H9 (cell line): ENCODE data around the gene HDHD2. TPM values are rescaled to one million over a fixed set of nuclear protein-coding genes. Genes with fewer than 3 reads are reported as not detected.

Experiments used
- DNase-seq: peaks from one replicate; pipeline ENCODE4 v3.0.0-alpha.2; 2017
- H2AFZ ChIP-seq: one replicate; pipeline ENCODE4 v1.6.1; 2013; ENCODE audit warnings: mild to moderate bottlenecking, low read length, control low read depth, moderate library complexity
- H2AK5ac ChIP-seq: 2 replicates; pipeline ENCODE4 v1.6.1; 2013; ENCODE audit warnings: low read length, control low read depth, mixed read lengths; ENCODE audit not compliant: insufficient read length
- H2BK120ac ChIP-seq: one replicate; pipeline ENCODE4 v1.6.1; 2013; ENCODE audit warnings: low read depth, mild to moderate bottlenecking, low read length, control low read depth, inconsistent platforms; ENCODE audit not compliant: poor library complexity, severe bottlenecking
- H2BK12ac ChIP-seq: 2 replicates; pipeline ENCODE4 v1.6.1; 2013; ENCODE audit warnings: low read length, control low read depth, mixed read lengths, low read depth; ENCODE audit not compliant: insufficient read length
- H2BK15ac ChIP-seq: 2 replicates; pipeline ENCODE4 v1.6.1; 2013; ENCODE audit warnings: low read depth, low read length, control low read depth
- H2BK20ac ChIP-seq: one replicate; pipeline ENCODE4 v1.6.1; 2013; ENCODE audit warnings: low read depth, mild to moderate bottlenecking, low read length, control low read depth, inconsistent platforms; ENCODE audit not compliant: poor library complexity, severe bottlenecking
- H2BK5ac ChIP-seq: 2 replicates; pipeline ENCODE4 v1.6.1; 2013; ENCODE audit warnings: low read length, control low read depth, mixed read lengths; ENCODE audit not compliant: insufficient read length
- H3K14ac ChIP-seq: 2 replicates; pipeline ENCODE4 v1.6.1; 2013; ENCODE audit warnings: low read length, control low read depth; ENCODE audit not compliant: insufficient read depth
- H3K18ac ChIP-seq: 2 replicates; pipeline ENCODE4 v1.6.1; 2013; ENCODE audit warnings: low read depth, mild to moderate bottlenecking, mixed read lengths, low read length, control low read depth; ENCODE audit not compliant: insufficient read length
- H3K23ac ChIP-seq: 2 replicates; pipeline ENCODE4 v1.6.1; 2013; ENCODE audit warnings: low read length, control low read depth, mixed read lengths, low read depth; ENCODE audit not compliant: insufficient read length
- H3K23me2 ChIP-seq: 2 replicates; pipeline ENCODE4 v1.6.1; 2013; ENCODE audit warnings: low read depth, mild to moderate bottlenecking, mixed read lengths, low read length, control low read depth; ENCODE audit not compliant: insufficient read length, poor library complexity, severe bottlenecking
- H3K27ac ChIP-seq: 2 replicates; pipeline ENCODE4 v1.5.1; 2013; ENCODE audit warnings: low read length, control low read depth, mixed read lengths, low read depth; ENCODE audit not compliant: insufficient read length
- H3K27me3 ChIP-seq: 2 replicates; pipeline ENCODE4 v1.6.1; 2013; ENCODE audit warnings: low read length, control low read depth, inconsistent platforms; ENCODE audit not compliant: insufficient read depth
- H3K4ac ChIP-seq: 2 replicates; pipeline ENCODE4 v1.6.1; 2013; ENCODE audit warnings: low read depth, mild to moderate bottlenecking, control low read depth, inconsistent platforms, low read length, moderate library complexity
- H3K4me1 ChIP-seq: 2 replicates; pipeline ENCODE4 v1.6.1; 2013; ENCODE audit warnings: low read length, control low read depth, inconsistent platforms; ENCODE audit not compliant: insufficient read depth
- H3K4me2 ChIP-seq: 2 replicates; pipeline ENCODE4 v1.6.1; 2013; ENCODE audit warnings: low read length, control low read depth, mixed read lengths; ENCODE audit not compliant: insufficient read length, insufficient read depth
- H3K56ac ChIP-seq: 2 replicates; pipeline ENCODE4 v1.6.1; 2013; ENCODE audit warnings: low read depth, mild to moderate bottlenecking, mixed read lengths, low read length, control low read depth; ENCODE audit not compliant: insufficient read length
- H3K79me1 ChIP-seq: 2 replicates; pipeline ENCODE4 v1.6.1; 2013; ENCODE audit warnings: low read depth, mild to moderate bottlenecking, moderate library complexity, low read length, control low read depth, inconsistent platforms; ENCODE audit not compliant: insufficient read depth, poor library complexity, severe bottlenecking
- H3K79me2 ChIP-seq: 2 replicates; pipeline ENCODE4 v1.6.1; 2013; ENCODE audit warnings: low read length, control low read depth, inconsistent platforms; ENCODE audit not compliant: insufficient read depth
- H3K9ac ChIP-seq: 2 replicates; pipeline ENCODE4 v1.6.1; 2013; ENCODE audit warnings: low read length, control low read depth, mixed read lengths; ENCODE audit not compliant: insufficient read length; ENCODE audit errors: extremely low read depth
- H3K9me3 ChIP-seq: one replicate; pipeline ENCODE4 v1.6.1; 2013; ENCODE audit warnings: low read depth, low read length, inconsistent platforms; ENCODE audit not compliant: control insufficient read depth
- H3T11ph ChIP-seq: one replicate; pipeline ENCODE4 v1.6.1; 2013; ENCODE audit warnings: mild to moderate bottlenecking, low read length, control low read depth, inconsistent platforms
- H4K20me1 ChIP-seq: one replicate; pipeline ENCODE4 v1.6.1; 2013; ENCODE audit not compliant: control insufficient read depth, insufficient read length, insufficient read depth
- H4K5ac ChIP-seq: 2 replicates; pipeline ENCODE4 v1.6.1; 2013; ENCODE audit warnings: low read depth, mild to moderate bottlenecking, mixed read lengths, low read length, control low read depth; ENCODE audit not compliant: insufficient read length
- H4K8ac ChIP-seq: replicated peaks from 2 replicates; pipeline ENCODE4 v1.6.1; 2013; ENCODE audit warnings: low read length, control low read depth, mixed read lengths, low read depth; ENCODE audit not compliant: insufficient read length
- H4K91ac ChIP-seq: 2 replicates; pipeline ENCODE4 v1.6.1; 2013; ENCODE audit warnings: low read depth, mild to moderate bottlenecking, moderate library complexity, mixed read lengths, low read length, control low read depth; ENCODE audit not compliant: insufficient read length
- H3K27ac Mint-ChIP-seq, 3 experiments: 2 replicates in 2 of 3; 3 replicates in 1 of 3; pipeline ENCODE4 v1.8.0; 2020 to 2021; ENCODE audit warnings: mixed read lengths in 3 of 3, mild to moderate bottlenecking in 1 of 3, moderate library complexity in 1 of 3
- H3K27me3 Mint-ChIP-seq: 2 replicates; pipeline ENCODE4 v1.8.0; 2021; ENCODE audit warnings: low read depth, mild to moderate bottlenecking, moderate library complexity, mixed read lengths
- H3K36me3 Mint-ChIP-seq, 3 experiments: 2 replicates in 2 of 3; 3 replicates in 1 of 3; pipeline ENCODE4 v1.8.0; 2020 to 2021; ENCODE audit warnings: low read depth in 3 of 3, mixed read lengths in 3 of 3; ENCODE audit not compliant: insufficient read depth in 1 of 3
- H3K4me1 Mint-ChIP-seq, 2 experiments: 2 replicates each; pipeline ENCODE4 v1.8.0; 2020; ENCODE audit warnings: mixed read lengths in 2 of 2
- H3K4me3 Mint-ChIP-seq, 2 experiments: 2 replicates in 1 of 2; 3 replicates in 1 of 2; pipeline ENCODE4 v1.8.0; 2020 to 2021; ENCODE audit warnings: mild to moderate bottlenecking in 2 of 2, mixed read lengths in 2 of 2, moderate library complexity in 1 of 2
- H3K9me3 Mint-ChIP-seq, 2 experiments: 2 replicates in 1 of 2; 3 replicates in 1 of 2; pipeline ENCODE4 v1.8.0; 2020; ENCODE audit warnings: mild to moderate bottlenecking in 2 of 2, mixed read lengths in 2 of 2, moderate library complexity in 1 of 2
- WGBS: extraction: QIAGEN DNeasy Blood & Tissue Kit; methylation state at CpG from one replicate; pipeline ENCODE4 v1.1.7; 2013; ENCODE audit warnings: missing lambda C conversion rate, low lambda C conversion rate, mixed read lengths; ENCODE audit not compliant: insufficient read length; ENCODE audit errors: extremely low coverage; 5-methylcytosine and 5-hydroxymethylcytosine counted together
- total RNA-seq: library from RNA; stranded (reverse); gene quantifications from 2 replicates; pipeline ENCODE4 v1.2.1, GENCODE V29; 2021
- TF ChIP-seq, protein P1 (sequence below): fragments of 200-600 bp; sonication (generic); conservative IDR thresholded peaks from 3 replicates; pipeline ENCODE4 v1.8.0; 2021; ENCODE audit warnings: antibody characterized with exemption, mild to moderate bottlenecking

HDHD2 gene
- total RNA-seq, 1 experiment from 2014 or later: 51.0 TPM

DNA sequence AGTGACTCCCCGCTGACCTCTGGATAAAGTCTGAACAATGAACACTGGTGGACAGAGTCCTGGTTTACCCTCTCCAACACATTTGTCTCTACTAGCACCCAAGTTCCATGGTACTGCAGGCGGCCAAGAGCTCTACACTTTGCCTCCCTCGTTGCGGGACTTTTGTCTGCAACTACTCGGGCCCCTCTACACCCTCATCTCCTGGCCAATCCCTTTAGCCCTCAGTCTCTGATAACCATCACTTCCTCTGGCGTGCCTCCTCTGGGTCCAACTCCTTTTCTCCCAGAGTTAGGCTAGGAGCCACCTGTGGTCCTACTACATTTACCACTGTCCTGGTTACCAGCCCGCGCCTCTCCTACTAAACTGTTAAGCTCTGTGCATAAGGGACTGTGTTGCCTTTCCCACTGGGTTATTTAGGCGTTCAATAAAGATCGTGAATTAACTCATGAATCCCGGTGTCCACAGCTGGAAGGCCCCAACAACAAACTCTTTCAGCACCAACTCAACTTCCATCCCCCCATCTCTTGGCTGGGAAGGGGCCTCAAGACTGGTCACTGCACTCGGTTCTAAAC, 757 bp downstream of the HDHD2 start:
- Histone ChIP-seq H2AK5ac (no peak overlapping the region), H3K79me1 (peaks cover 6% of the 10 kb centered on the region), H2BK20ac (no peak overlapping the region), H4K91ac (no peak overlapping the region), H3K27ac (no peak overlapping the region), H3K9me3 (no peaks in the 10 kb centered on the region), H4K5ac (no peak overlapping the region), H2BK5ac (no peak overlapping the region), H3K56ac (no peak overlapping the region), H3K27me3 (no peaks in the 10 kb centered on the region), H4K20me1 (peaks cover 2% of the 10 kb centered on the region), H3K23ac (no peak overlapping the region), H3K4me1 (peaks cover 2% of the 10 kb centered on the region; the same call in 1 of the 2 replicates), H3K18ac (no peak overlapping the region), H2BK120ac (no peak overlapping the region), H3K23me2 (peaks cover 15% of the 10 kb centered on the region), H3K14ac (peak overlapping the region; percentile 71), H3K4me2 (peak overlapping the region; percentile 96), H3K9ac (peak overlapping the region; percentile 84), H4K8ac (no peak overlapping the region), H3K79me2 (peaks cover 11% of the 10 kb centered on the region; the same call in 1 of the 2 replicates), H2BK15ac (peak overlapping the region; percentile 24; the same call in 1 of the 2 replicates), H3T11ph (no peak overlapping the region), H2BK12ac (no peak overlapping the region), H2AFZ (peak overlapping the region; percentile 52), H3K4ac (no peak overlapping the region)
- no peak for DNase-seq
- Mint-ChIP-seq H3K36me3 (peaks cover 0 to 9% (median 0%) of the 10 kb centered on the region in 3 experiments; a peak in 2 of 7 replicates), H3K27ac (peak overlapping the region; percentile 94 to 97 (median 97)), H3K9me3 (no peaks in the 10 kb centered on the region), H3K4me1 (peaks cover 20 to 22% of the 10 kb centered on the region in 2 experiments), H3K27me3 (peaks cover 1% of the 10 kb centered on the region), H3K4me3 (peak overlapping the region; percentile 85 to 95)
- TF ChIP-seq, protein P1, sequence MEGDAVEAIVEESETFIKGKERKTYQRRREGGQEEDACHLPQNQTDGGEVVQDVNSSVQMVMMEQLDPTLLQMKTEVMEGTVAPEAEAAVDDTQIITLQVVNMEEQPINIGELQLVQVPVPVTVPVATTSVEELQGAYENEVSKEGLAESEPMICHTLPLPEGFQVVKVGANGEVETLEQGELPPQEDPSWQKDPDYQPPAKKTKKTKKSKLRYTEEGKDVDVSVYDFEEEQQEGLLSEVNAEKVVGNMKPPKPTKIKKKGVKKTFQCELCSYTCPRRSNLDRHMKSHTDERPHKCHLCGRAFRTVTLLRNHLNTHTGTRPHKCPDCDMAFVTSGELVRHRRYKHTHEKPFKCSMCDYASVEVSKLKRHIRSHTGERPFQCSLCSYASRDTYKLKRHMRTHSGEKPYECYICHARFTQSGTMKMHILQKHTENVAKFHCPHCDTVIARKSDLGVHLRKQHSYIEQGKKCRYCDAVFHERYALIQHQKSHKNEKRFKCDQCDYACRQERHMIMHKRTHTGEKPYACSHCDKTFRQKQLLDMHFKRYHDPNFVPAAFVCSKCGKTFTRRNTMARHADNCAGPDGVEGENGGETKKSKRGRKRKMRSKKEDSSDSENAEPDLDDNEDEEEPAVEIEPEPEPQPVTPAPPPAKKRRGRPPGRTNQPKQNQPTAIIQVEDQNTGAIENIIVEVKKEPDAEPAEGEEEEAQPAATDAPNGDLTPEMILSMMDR: no peak
- WGBS: no CpG with 5 or more reads among the region's 12 CpGs
